ENCODE results near the gene SGPL1.

The SGPL1 gene

DNA sequence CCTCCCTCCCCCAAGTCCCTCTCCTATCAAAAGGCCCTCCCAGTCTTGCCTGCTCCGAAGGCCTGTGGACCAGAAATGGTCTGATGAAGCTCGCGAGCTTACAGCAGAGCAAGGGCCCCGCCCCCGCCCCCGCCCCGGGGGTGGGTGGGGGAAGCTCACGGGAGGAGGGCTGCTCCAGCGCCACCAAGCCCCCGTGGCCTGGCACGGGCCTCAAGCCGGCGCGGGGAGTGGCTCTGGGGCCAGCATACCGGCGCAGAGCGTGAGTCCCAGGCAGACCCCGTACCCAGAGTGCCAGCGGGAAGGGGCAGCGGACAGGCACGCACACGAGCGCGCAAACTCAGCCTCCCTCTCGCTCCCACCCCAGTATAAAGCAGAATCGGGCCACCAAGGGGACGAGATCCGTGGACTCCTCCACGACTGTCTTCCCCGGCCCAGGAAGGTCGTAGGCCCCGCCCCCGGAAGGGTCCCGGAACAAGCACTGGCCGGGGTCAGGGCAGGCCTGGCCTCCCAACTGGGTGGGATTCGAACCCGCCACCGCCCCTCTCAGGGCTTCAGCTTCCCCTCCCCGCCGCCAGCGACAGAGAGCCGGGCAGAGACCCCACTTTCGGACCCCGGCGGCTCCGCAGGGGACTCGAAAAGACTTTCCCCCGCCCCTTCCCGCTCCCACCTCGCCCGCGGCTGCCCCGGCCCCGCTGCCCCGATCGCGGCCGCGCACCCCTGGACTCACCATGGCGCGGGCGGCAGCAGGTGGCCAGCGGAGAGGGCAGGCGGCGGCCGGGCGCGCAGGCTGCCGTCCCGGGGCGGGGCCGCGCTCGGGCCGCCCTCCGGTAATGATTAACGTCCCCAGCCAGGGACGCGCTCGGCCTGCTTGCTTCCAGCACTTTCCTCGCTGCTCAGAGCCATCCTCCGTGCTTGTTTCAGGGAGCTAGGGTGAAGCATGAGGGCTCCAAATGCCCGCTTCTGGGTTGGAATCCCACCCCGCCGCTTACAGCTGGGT is 72.4 kb downstream of the SGPL1 start, which contains the start of gene PCBD1:
PCBD1 (minus strand) TSS at position 762 of the 997 bp plus-strand sequence; CDS start at position 730, 32 bp downstream.
- peak; percentile 81 for DNase-seq

- no peak for DNase-seq
Observed at GRCh38 chr10:70889291-70889690, 73.5 kb downstream of the SGPL1 start.

GRCh38 chr10:70890917-70891431 is 75.2 kb downstream of the SGPL1 start:
- no peak for DNase-seq

GRCh38 chr10:70891627-70892026 is 75.9 kb downstream of the SGPL1 start:
- DNase-seq, result no peak

DNA sequence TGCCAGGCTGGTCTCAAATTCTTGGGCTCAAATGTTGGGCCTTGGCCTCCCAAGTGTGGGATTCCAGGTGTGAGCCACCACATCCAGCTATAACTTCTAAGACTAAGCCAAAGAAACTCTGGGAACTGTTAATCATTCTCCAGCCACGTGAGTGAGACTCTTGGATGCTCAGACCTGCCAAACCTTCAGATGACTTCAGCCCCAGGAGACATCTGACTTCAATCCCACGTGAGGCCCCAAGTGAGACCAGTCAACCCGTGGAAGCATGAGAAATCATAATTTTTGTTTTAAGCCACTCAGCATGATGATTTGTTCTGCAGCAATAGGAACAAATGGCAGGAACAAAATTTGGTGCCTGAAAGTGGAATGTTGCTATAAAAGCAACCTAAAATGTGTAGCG is 76.9 kb downstream of the SGPL1 start:
- DNase-seq, result no peak

- peak; percentile 12 for DNase-seq
Observed at GRCh38 chr10:70893227-70894006, 77.7 kb downstream of the SGPL1 start.

- DNase-seq, result no peak
Observed at GRCh38 chr10:70894416-70894815, 78.7 kb downstream of the SGPL1 start.

DNA sequence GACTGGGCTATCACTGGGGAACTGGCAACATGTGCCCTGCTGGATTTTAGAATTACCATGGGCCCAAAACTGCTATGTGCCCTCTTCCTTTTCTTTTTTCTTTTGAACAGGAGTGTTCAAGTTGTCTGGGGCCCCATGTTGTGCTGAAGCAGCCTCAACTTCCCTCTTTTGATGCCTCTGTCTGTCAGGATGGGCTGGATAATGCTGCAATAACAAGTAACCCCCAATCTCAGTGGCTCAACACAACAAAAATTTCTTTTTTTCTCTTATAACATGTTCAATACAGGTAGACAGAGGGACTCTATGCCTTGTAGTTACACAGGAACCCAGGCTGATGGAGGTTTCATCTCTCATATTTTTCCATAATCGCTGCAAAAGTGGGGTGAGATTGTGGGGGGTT is 80.8 kb downstream of the SGPL1 start:
- no peak for DNase-seq

- DNase-seq, result no peak
Observed at GRCh38 chr10:70898687-70899086, 82.9 kb downstream of the SGPL1 start.

DNA sequence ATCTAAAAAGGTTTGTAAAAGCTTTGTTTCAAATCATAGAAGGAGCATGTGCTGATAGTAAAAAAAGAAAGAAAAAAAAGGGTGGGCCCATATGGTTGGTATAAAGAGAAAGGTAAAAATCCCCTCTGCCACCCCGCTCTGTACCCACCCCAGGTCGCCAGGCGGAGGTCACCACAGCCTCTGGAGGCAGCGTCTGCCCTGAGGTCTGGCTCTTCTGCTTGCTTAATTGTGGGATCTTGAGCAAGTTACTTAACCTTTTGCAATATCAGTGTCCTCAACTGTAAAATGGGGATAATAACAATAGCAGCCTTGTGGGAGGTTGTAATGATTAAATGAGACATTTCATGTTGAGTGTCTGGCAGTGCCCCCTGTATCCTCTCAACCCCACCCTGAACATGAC is 83.3 kb downstream of the SGPL1 start:
- no peak for DNase-seq

GRCh38 chr10:70901276-70901878 is 85.6 kb downstream of the SGPL1 start:
- no peak for DNase-seq

DNA sequence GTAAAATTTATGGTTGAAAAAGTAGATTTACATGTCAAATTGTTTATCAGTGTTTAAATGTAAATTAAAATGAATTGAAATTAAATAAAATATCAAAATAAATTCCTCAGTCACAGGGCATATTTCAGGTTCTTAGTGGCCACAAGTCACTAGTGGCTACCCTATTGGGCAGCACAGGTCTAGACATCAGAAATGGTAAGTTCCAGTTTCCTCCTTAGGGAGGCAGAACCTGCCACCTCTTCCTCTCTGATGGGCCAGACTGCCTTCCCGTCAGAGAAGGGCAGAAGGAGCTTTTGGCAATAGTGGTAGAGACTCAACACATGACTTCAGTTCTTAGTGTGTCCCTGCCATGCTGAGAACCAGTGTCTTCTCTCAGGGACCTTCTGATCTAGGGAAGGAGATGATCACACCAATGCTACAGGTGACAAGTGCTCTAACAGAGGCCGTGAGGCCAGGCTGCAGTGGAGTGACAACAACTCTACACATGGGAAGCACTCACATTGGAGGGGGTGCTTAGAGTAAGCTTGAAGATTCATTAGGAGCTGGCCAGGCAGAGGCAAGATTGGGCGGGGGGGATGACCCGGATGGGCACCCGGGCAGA is 87.0 kb downstream of the SGPL1 start:
- no peak for DNase-seq

GRCh38 chr10:70903262-70903921 is 87.6 kb downstream of the SGPL1 start:
- DNase-seq, result peak; percentile 31

DNA sequence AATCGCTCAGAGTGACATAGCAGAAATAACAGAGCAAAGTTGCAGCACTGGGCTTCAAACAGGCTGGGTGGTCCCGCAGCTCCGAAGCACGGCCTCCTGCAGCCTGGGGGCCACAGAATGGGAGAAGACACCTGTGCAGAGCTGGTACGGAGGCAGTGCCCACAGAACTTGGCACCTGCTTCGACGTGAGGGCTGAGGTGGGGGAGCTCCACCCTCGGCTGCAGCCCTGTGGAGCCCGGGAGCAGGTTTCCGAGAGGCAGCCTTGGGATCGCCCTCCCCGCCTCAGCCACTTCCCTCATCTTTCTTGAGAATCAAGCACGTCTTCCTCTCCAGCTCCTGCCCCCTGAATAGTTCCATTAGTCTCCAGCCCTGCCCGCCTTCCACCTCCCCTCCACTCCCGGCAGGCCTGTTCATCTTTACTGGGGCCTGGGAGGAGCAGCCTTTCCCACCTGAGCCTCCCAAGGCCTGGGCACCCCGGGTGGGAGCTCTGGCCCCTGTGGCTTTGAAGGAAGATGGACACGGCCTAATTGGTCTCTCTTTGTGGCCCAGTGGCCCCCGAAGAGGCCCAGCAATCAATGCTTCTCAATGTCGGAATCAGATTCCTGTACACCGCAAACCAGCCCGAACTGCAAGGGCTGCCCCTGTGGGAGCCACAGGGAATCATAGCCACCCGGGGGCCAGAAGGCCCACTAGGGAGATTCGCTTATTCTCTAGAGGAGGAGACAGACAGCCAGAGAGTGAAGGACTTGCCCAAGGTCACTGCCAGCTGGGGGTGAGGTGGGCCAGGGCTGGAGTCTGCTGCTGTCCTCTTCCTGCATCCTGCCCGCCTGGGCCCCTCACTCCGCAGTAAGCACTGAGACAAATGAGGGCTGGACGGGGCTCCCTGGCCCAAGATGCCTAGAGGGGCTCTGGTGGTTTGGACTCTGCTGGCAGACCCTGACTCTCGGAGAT is 89.6 kb downstream of the SGPL1 start:
- DNase-seq, result no peak

GRCh38 chr10:70906031-70906783 is 90.5 kb downstream of the SGPL1 start:
- DNase-seq, result no peak

GRCh38 chr10:70906953-70907636 is 91.3 kb downstream of the SGPL1 start:
- no peak for DNase-seq

DNA sequence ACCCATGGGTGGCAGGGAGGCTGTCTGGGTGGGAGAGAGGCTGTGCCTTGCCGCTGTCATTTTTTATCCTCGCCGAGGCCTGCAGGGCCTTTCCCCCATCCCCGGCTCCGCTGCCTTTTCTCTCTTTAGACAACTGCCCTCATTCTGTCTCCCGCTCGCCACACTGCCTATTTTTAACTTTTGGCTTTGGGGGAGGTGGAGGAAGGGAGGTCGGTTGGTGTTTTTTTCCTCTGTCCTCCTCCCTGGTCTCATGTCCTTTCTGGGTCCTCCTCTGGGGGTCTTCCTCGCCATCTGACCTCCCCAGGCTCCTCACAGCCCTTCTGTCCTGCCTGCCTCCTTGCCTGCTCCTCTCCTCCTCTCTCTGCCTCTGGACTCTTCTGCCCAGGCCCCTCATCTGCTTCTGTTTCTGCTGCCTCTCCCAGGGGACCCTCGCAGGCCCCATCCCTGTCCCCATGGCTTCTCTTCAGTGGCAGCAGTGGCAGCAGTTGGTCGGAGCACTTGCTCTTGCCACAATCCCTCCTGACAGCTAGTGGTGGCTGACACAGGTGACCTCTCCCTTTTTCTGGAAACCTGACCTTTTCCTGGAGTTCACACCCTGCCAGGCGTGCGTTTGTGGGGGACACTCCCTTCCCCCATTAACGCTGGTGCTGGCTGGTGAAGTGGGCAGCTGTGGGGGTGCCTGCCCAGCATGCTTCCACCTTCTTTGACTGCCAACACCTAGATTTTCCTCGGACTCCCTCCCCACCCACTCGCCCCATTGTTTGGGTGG is 92.1 kb downstream of the SGPL1 start:
- DNase-seq, result no peak

Data from activated CD4-positive, alpha-beta T cell treated with anti-CD3 and anti-CD28 coated beads, Interleukin-10, Interleukin-2, amounts not matched to agents 100 ng/mL and 50 ng/mL, durations not matched to agents 16 hours and 8 hours (primary cell).